OCI-LY7 (cell line): ENCODE data around the gene OGFR. TPM values are rescaled to one million over a fixed set of nuclear protein-coding genes. Genes with fewer than 3 reads are reported as not detected.

ENCODE experiments used
- BruUV-seq: library from RNA; stranded (reverse); fragments of 400-500 nt; replicated peaks from 2 replicates; lab custom pipeline; 2021; lab: Mats Ljungman, UMichigan
- CTCF ChIA-PET: fragments of 300-600 bp; sonication (Branson Sonifier 250); formaldehyde crosslinking; loops from one replicate; lab custom pipeline; 2022; ENCODE audit warnings: antibody characterized with exemption; ENCODE audit not compliant: unreplicated experiment; lab: Charles Lee
- POLR2A ChIA-PET: fragments of 300-600 bp; sonication (Branson Sonifier 250); formaldehyde crosslinking; loops from one replicate; lab custom pipeline; 2022; ENCODE audit warnings: antibody characterized with exemption; lab: Charles Lee
- DNase-seq: peaks from one replicate; pipeline ENCODE4 v3.0.0-alpha.2; 2015; ENCODE audit warnings: low spot score
- H2AFZ ChIP-seq: fragments of 200-600 bp; sonication (generic), shearing (Covaris generic); 2 replicates; pipeline ENCODE4 v1.6.1; 2014; ENCODE audit warnings: mild to moderate bottlenecking, antibody characterized with exemption, low read length, moderate library complexity
- H3K27ac ChIP-seq: fragments of 200-600 bp; sonication (generic); 2 replicates; pipeline ENCODE4 v1.5.1; 2014; ENCODE audit warnings: mixed run types, low read depth, mild to moderate bottlenecking, moderate library complexity, low read length, inconsistent platforms; ENCODE audit not compliant: poor library complexity, severe bottlenecking
- H3K36me3 ChIP-seq: fragments of 200-600 bp; sonication (generic); 2 replicates; pipeline ENCODE4 v1.6.1; 2014; ENCODE audit warnings: mild to moderate bottlenecking, antibody characterized with exemption, low read length, moderate library complexity, mixed read lengths; ENCODE audit not compliant: insufficient read depth
- H3K4me1 ChIP-seq: fragments of 200-600 bp; sonication (generic); 2 replicates; pipeline ENCODE4 v1.5.1; 2014; ENCODE audit warnings: mild to moderate bottlenecking, low read length; ENCODE audit not compliant: insufficient read depth, poor library complexity, severe bottlenecking
- H3K4me2 ChIP-seq: fragments of 200-600 bp; sonication (generic); 2 replicates; pipeline ENCODE4 v1.6.1; 2014; ENCODE audit warnings: mild to moderate bottlenecking, low read length
- H3K4me3 ChIP-seq: fragments of 200-600 bp; sonication (generic); 2 replicates; pipeline ENCODE4 v1.5.1; 2014; ENCODE audit warnings: mild to moderate bottlenecking, low read depth, low read length; ENCODE audit not compliant: poor library complexity, severe bottlenecking
- H3K79me2 ChIP-seq: fragments of 200-600 bp; sonication (generic); 2 replicates; pipeline ENCODE4 v1.6.1; 2016; ENCODE audit warnings: low read depth, mild to moderate bottlenecking, low read length, moderate library complexity, mixed read lengths; ENCODE audit not compliant: insufficient read depth
- H3K9me2 ChIP-seq: fragments of 200-600 bp; sonication (generic); 2 replicates; pipeline ENCODE4 v1.6.1; 2016; ENCODE audit warnings: mild to moderate bottlenecking, low read length, mixed read lengths; ENCODE audit not compliant: insufficient read depth
- H3K9me3 ChIP-seq: fragments of 200-600 bp; sonication (generic); 2 replicates; pipeline ENCODE4 v1.6.1; 2014; ENCODE audit warnings: mild to moderate bottlenecking, mixed run types, low read length, mixed read lengths
- H4K20me1 ChIP-seq: fragments of 200-600 bp; sonication (generic); 2 replicates; pipeline ENCODE4 v1.6.1; 2014; ENCODE audit warnings: mild to moderate bottlenecking, antibody characterized with exemption, low read length, moderate library complexity, mixed read lengths; ENCODE audit not compliant: insufficient read depth
- CTCF ChIP-seq: fragments of 200-600 bp; sonication (generic); conservative IDR thresholded peaks from 2 replicates; pipeline ENCODE4 v1.5.1; 2014; ENCODE audit warnings: mild to moderate bottlenecking, antibody characterized with exemption, low read length, moderate library complexity, mixed read lengths
- EZH2phosphoT487 ChIP-seq: fragments of 200-600 bp; sonication (generic); IDR thresholded peaks from 2 replicates; pipeline ENCODE4 v1.6.1; 2018; ENCODE audit warnings: low read depth, borderline replicate concordance, mild to moderate bottlenecking, mixed run types, antibody characterized with exemption, low read length, moderate library complexity, mixed read lengths
- intact Hi-C: fragments of 100-400 bp; cut with micrococcal nuclease; formaldehyde crosslinking; loops from one replicate; pipeline ENCODE4 v1.10.0; 2022; ENCODE audit not compliant: unreplicated experiment
- total RNA-seq, 2 experiments: library from RNA; depleted of rRNA in 1 of 2; stranded (reverse); fragments of >200 nt in 1 of 2; shearing (Covaris generic) in 1 of 2; gene quantifications; 2 replicates each; pipeline ENCODE4 v1.2.3, GENCODE V29; 2014 to 2022

OGFR gene
- total RNA-seq, 2 experiments from 2014 or later: 64.8 to 69.9 TPM

DNA sequence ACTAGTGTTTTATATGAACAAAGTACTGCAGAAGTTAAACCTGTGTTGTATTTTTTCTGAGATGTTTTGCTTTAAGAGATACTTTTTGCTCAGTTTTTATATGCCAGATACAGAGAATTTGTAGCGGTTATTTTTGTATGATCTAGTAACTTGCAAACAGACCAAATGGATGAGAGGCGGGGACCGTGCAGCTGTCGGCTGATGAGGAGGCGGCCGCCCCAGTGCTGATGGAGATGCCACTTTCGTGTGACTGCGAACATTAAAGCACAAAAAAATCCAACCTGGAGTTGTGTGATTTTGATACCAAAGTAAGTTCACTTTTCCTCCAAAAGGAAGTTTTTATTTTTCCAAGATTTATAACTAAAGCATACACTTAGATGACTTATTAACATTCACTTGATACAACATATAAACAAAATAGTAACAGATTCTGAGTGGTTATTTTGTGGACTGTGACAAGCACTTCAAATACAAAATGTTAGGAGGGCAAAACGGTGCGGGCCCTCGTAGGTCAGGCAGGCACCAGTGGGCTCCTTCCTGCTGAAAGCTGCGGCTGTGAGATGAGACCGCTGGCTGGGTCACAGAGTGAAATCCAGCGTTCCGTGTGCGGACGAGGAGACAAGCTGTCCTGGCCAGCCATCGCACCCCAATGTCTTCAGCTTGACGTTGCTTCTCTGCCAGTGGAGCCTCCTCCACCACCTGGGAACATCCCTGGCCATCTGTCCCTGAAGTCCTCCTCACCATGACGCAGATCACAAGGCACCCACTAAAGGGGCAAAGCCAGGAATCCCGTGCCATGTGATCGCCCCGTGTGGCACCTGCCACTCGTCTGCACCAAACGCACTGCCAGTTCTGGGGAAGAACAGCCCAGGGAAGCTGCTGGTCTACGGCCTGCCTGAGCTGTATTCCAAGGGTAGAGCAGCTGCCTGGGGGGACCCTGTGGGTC is 4.0 kb upstream of the OGFR start:
- intact Hi-C loops: no loop called here
- CTCF ChIA-PET: no interaction called here

GRCh38 chr20:62801284-62802010 is 3.2 kb upstream of the OGFR start:
- intact Hi-C loops: no loop called here

More for the DNA sequence above, 4.0 kb upstream of the OGFR start:
- TF ChIP-seq CTCF (no peak), EZH2phosphoT487 (no peak)
- no peaks in the 10 kb centered on the region for H3K9me2 ChIP-seq
- no peak for DNase-seq
- H3K27ac ChIP-seq: no peak overlapping the region
- H3K4me2 ChIP-seq: no peak overlapping the region
- no TSS peak for BruUV-seq
- peaks cover 16% of the 10 kb centered on the region for H3K79me2 ChIP-seq
- peaks cover 42% of the 10 kb centered on the region for H3K36me3 ChIP-seq
- H2AFZ ChIP-seq: no peak overlapping the region
- POLR2A ChIA-PET: no interaction called here
- peaks cover 28% of the 10 kb centered on the region for H3K4me1 ChIP-seq
- no peaks in the 10 kb centered on the region for H3K9me3 ChIP-seq
- no peak overlapping the region for H3K4me3 ChIP-seq
- no peaks in the 10 kb centered on the region for H4K20me1 ChIP-seq

More at GRCh38 chr20:62801284-62802010, 3.2 kb upstream of the OGFR start:
- no peaks in the 10 kb centered on the region for H3K9me3 ChIP-seq
- no peak for TF ChIP-seq EZH2phosphoT487
- TF ChIP-seq CTCF: no peak
- peaks cover 46% of the 10 kb centered on the region for H3K36me3 ChIP-seq
- peaks cover 25% of the 10 kb centered on the region for H3K79me2 ChIP-seq
- no peak overlapping the region for H3K4me2 ChIP-seq
- H2AFZ ChIP-seq: no peak overlapping the region
- no peaks in the 10 kb centered on the region for H4K20me1 ChIP-seq
- DNase-seq: no peak
- ChIA-PET CTCF (no interaction called here), POLR2A (no interaction called here)
- H3K27ac ChIP-seq: no peak overlapping the region
- H3K9me2 ChIP-seq: no peaks in the 10 kb centered on the region
- peaks cover 30% of the 10 kb centered on the region for H3K4me1 ChIP-seq
- H3K4me3 ChIP-seq: no peak overlapping the region
- BruUV-seq: no TSS peak
